ENCODE measurements around the gene LRRC27. TPM values are rescaled to one million over a fixed set of nuclear protein-coding genes. Genes with fewer than 3 reads are reported as not detected.

Gene LRRC27
- polyA plus RNA-seq, 3 donors from 2014 or later: 3.8 to 8.5 (median 8.2) TPM

GRCh38 chr10:132354356-132355094 is 22.5 kb downstream of the LRRC27 start:
- Mint-ChIP-seq H3K9me3 (no peaks in the 10 kb centered on the region), H3K27ac (no peak overlapping the region), H3K27me3 (ENCODE audit: low read depth in 3 of 3) (peaks cover 1 to 5% (median 2%) of the 10 kb centered on the region in 3 donors), H3K36me3 (peaks cover 0 to 9% (median 8%) of the 10 kb centered on the region in 3 donors), H3K4me1 (peaks cover 0 to 5% of the 10 kb centered on the region in 2 donors), H3K4me3 (no peak overlapping the region)
- no peak for DNase-seq

DNA sequence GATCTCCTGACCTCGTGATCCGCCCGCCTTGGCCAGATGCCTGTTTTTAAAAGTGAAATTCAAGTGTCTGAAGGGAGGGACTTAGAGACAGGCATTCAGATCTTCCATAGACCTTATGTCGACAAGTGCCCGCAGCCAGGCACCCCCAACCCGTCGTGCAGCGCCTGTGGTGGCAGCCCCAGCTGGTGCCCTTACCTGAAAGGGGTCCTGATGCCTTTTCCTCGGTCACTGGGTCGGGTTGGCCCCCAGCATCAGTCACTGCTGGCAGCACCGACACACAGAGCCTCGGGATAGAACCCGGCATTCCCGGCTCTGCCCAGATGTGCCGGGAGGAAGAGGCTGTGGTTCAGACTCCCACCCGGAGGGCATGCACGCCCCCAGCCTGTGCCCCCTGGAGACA is 23.3 kb downstream of the LRRC27 start:
- Mint-ChIP-seq H3K36me3 (peaks cover 0 to 9% (median 3%) of the 10 kb centered on the region in 3 donors), H3K27ac (no peak overlapping the region), H3K9me3 (no peaks in the 10 kb centered on the region), H3K4me1 (peaks cover 0 to 5% of the 10 kb centered on the region in 2 donors), H3K27me3 (ENCODE audit: low read depth in 3 of 3) (peaks cover 1 to 5% (median 2%) of the 10 kb centered on the region in 3 donors), H3K4me3 (no peak overlapping the region)
- no peak for DNase-seq

- H3K4me3 Mint-ChIP-seq: no peak overlapping the region
These were observed 23.8 kb downstream of the LRRC27 start for GRCh38 chr10:132355754-132356153.

GRCh38 chr10:132356621-132357195 is 24.7 kb downstream of the LRRC27 start:
- DNase-seq: no peak
- Mint-ChIP-seq H3K9me3 (no peaks in the 10 kb centered on the region), H3K4me1 (peaks cover 0 to 5% of the 10 kb centered on the region in 2 donors), H3K27ac (no peak overlapping the region), H3K36me3 (peaks cover 0 to 6% (median 3%) of the 10 kb centered on the region in 3 donors), H3K27me3 (ENCODE audit: low read depth in 3 of 3) (peaks cover 0 to 5% (median 2%) of the 10 kb centered on the region in 3 donors), H3K4me3 (no peak overlapping the region)

More at GRCh38 chr10:132355754-132356153, 23.8 kb downstream of the LRRC27 start:
- H3K27me3 Mint-ChIP-seq (ENCODE audit: low read depth in 3 of 3): peaks cover 0 to 5% (median 2%) of the 10 kb centered on the region in 3 donors
- peaks cover 0 to 5% of the 10 kb centered on the region in 2 donors for H3K4me1 Mint-ChIP-seq
- no peak for DNase-seq
- H3K27ac Mint-ChIP-seq: no peak overlapping the region
- no peaks in the 10 kb centered on the region for H3K9me3 Mint-ChIP-seq
- peaks cover 0 to 9% (median 3%) of the 10 kb centered on the region in 3 donors for H3K36me3 Mint-ChIP-seq

GRCh38 chr10:132357286-132358058 is 25.5 kb downstream of the LRRC27 start:
- Mint-ChIP-seq H3K36me3 (peaks cover 0 to 6% (median 3%) of the 10 kb centered on the region in 3 donors), H3K27ac (no peak overlapping the region), H3K4me3 (no peak overlapping the region), H3K9me3 (no peaks in the 10 kb centered on the region), H3K27me3 (ENCODE audit: low read depth in 3 of 3) (peaks cover 0 to 5% (median 2%) of the 10 kb centered on the region in 3 donors), H3K4me1 (peaks cover 0 to 5% of the 10 kb centered on the region in 2 donors)
- no peak for DNase-seq

DNA sequence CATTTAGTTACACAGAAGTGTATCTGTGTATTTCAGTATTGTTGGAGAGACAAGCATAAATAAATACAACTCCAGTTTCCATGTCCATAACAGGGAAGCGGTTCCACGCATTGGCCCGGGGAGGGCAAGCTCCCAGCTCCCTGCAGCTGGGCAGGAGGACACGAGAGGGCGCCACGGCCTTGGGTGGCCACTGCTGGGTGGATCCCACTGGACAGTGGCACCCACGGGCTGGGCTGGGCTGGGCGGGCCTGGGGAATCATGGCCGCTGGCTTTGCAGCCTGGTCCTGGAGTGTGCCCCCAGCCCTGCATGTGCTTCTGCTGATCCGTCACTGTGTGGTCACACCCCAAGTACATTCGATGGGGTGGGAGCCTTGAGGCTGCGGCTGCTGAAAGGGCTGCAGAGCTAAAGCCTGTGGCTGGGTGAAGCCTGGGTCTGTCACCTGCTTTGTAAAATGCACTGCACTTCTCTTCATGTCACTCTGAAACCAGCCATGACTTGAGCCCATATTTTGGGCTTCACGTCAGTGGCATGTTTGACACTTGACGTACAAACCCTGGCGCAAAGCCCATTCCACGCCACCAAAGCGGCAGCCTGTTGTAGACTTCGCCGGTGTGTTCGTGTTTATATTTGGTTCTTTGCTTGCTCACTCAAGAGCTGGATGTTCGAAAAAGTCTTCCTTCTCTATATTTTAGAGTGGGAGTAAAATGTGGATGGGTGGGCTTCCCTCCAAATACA is 27.5 kb downstream of the LRRC27 start:
- H3K27ac Mint-ChIP-seq: peak overlapping the region in 1 of 6 donors; percentile 26
- H3K4me1 Mint-ChIP-seq: no peaks in the 10 kb centered on the region
- peaks cover 0 to 5% (median 0%) of the 10 kb centered on the region in 3 donors for H3K27me3 Mint-ChIP-seq (ENCODE audit: low read depth in 3 of 3)
- H3K9me3 Mint-ChIP-seq: no peaks in the 10 kb centered on the region
- H3K36me3 Mint-ChIP-seq: peaks cover 0 to 2% (median 0%) of the 10 kb centered on the region in 3 donors
- DNase-seq: no peak
- H3K4me3 Mint-ChIP-seq: no peak overlapping the region

- no peak overlapping the region for H3K27ac Mint-ChIP-seq
- DNase-seq: peak in 1 of 3 donors; percentile 12
- H3K9me3 Mint-ChIP-seq: no peaks in the 10 kb centered on the region
These were observed 28.9 kb downstream of the LRRC27 start for GRCh38 chr10:132360766-132361447.

DNA sequence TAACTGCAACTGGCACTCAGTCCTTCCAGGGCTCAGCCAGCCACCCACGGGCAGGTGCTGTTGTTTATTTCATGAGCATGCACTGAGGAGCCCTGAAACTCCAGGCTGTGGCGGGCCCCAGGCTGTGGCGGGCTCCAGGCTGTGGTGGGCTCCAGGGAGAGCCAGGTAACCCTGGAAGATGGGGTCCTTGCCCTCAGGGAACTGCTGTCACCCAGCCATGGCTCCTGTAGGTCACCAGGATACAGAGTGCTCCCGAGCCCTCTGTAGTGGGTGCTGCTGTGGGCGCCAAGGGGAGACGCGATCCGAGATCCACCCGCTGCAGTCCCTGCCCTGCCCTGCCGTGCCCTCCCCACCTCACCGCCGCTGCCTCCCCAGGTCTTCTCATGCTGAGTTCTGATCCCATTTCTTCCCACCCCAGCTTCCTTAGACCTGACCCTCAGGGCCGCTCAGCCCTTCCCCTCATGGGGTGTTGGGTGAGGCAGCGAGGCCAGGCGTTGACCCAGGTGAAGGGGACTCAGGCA is 29.6 kb downstream of the LRRC27 start:
- H3K9me3 Mint-ChIP-seq: no peaks in the 10 kb centered on the region
- peak overlapping the region in 1 of 6 donors; percentile 40 for H3K27ac Mint-ChIP-seq
- no peaks in the 10 kb centered on the region for H3K4me1 Mint-ChIP-seq
- no peak overlapping the region for H3K4me3 Mint-ChIP-seq
- peaks cover 0 to 11% (median 4%) of the 10 kb centered on the region in 3 donors for H3K36me3 Mint-ChIP-seq
- DNase-seq: no peak
- peaks cover 0 to 4% (median 0%) of the 10 kb centered on the region in 3 donors for H3K27me3 Mint-ChIP-seq (ENCODE audit: low read depth in 3 of 3)

More at GRCh38 chr10:132360766-132361447, 28.9 kb downstream of the LRRC27 start:
- Mint-ChIP-seq H3K27me3 (ENCODE audit: low read depth in 3 of 3) (peaks cover 0 to 4% (median 0%) of the 10 kb centered on the region in 3 donors), H3K4me3 (no peak overlapping the region), H3K36me3 (peaks cover 0 to 11% (median 4%) of the 10 kb centered on the region in 3 donors), H3K4me1 (no peaks in the 10 kb centered on the region)

DNA sequence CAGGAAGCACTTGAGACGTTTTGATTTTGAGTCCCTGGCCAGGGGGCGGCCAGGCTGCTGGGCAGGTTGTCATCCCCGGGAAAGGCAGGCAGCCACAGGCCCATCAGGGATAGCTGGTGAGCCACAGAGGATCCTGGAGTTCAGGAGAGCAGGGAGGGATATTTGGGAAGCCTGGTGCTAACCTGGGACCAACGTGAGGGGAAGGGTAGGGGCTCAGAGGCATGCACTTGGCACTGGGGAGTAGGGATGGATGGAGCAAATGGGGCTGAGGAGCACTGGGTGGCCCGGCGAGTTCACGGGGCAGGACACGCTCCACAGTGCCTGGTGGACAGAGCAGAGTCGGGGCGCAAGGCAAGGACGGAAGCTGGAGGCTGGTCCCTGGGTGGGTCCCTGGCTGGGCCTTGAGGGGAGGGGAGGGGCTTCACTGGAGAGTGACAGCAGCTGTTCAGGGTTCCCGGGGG is 30.2 kb downstream of the LRRC27 start:
- Mint-ChIP-seq H3K4me1 (no peaks in the 10 kb centered on the region), H3K27ac (peak overlapping the region in 1 of 6 donors; percentile 40), H3K36me3 (peaks cover 5 to 16% (median 9%) of the 10 kb centered on the region in 3 donors), H3K27me3 (ENCODE audit: low read depth in 3 of 3) (peaks cover 0 to 4% (median 0%) of the 10 kb centered on the region in 3 donors), H3K9me3 (no peaks in the 10 kb centered on the region), H3K4me3 (no peak overlapping the region)
- DNase-seq: no peak

DNA sequence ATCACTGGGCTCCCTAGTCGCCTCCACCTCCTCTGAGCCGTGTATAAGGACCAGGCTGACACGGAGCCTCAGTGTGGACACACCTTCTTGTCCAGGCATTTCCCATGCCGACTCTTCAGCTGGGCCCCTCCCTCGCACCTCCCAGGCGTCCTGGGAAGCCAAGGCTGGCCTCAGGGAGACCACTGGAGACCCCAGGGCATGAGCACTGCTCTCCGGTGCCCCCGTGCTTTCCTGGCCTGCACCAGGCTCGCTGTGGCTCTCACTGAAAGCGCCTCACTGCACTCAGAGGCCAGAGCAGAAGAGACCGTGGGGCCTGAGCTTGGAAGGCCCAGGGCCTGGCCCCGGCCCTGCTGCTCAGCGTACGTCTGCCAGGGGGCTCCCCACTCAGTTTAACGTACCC is 31.4 kb downstream of the LRRC27 start:
- Mint-ChIP-seq H3K27ac (no peak overlapping the region), H3K27me3 (ENCODE audit: low read depth in 3 of 3) (no peaks in the 10 kb centered on the region), H3K4me1 (no peaks in the 10 kb centered on the region), H3K36me3 (peaks cover 9 to 28% (median 14%) of the 10 kb centered on the region in 3 donors), H3K9me3 (no peaks in the 10 kb centered on the region), H3K4me3 (no peak overlapping the region)
- DNase-seq: no peak

DNA sequence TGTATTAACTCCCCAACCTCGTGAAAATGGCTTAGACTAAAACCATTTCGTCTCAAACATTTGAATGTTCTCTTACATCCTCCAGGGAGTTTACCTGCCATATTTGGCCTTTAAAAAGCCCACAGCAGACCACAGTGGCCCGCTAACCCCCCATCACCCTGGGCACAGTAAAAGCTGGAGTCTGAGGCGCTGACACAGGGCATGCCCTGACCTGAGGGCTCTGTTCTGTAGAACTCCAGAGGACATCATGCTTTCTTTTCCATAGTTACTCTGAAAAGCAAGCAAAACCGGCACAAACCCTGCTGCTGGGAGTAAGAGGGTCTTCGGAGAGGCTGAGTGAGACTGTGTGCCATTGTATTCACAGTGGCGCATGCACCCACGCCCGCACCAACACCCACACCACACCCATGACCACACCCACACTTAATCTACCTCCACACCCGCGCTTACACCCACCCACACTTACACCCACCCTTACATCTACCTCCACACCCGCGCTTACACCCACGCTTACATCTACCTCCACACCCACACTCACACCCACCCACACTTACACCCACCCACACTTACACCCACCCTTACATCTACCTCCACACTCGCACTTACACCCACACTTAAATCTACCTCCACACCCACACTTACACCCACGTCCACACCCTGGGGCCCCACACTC is 32.1 kb downstream of the LRRC27 start:
- DNase-seq: no peak
- H3K4me3 Mint-ChIP-seq: no peak overlapping the region
- peaks cover 9 to 33% (median 21%) of the 10 kb centered on the region in 3 donors for H3K36me3 Mint-ChIP-seq
- no peaks in the 10 kb centered on the region for H3K27me3 Mint-ChIP-seq (ENCODE audit: low read depth in 3 of 3)
- no peaks in the 10 kb centered on the region for H3K4me1 Mint-ChIP-seq
- no peaks in the 10 kb centered on the region for H3K9me3 Mint-ChIP-seq
- peak overlapping the region in 5 of 6 donors; percentile 1 to 43 (median 23) for H3K27ac Mint-ChIP-seq

- H3K27me3 Mint-ChIP-seq (ENCODE audit: low read depth in 3 of 3): no peaks in the 10 kb centered on the region
- peaks cover 9 to 33% (median 24%) of the 10 kb centered on the region in 3 donors for H3K36me3 Mint-ChIP-seq
- no peak for DNase-seq
- H3K27ac Mint-ChIP-seq: peak overlapping the region in 4 of 6 donors; percentile 1 to 74 (median 26)
- H3K4me1 Mint-ChIP-seq: no peaks in the 10 kb centered on the region
- no peak overlapping the region for H3K4me3 Mint-ChIP-seq
- H3K9me3 Mint-ChIP-seq: no peaks in the 10 kb centered on the region
These were observed 32.6 kb downstream of the LRRC27 start for GRCh38 chr10:132364594-132364970.
